Stimulated activated CD4-positive, alpha-beta T cell treated with anti-CD3 and anti-CD28 coated beads, TNF-alpha, amount 100 ng/mL, for 24 hours (primary cell): Measurements from ENCODE around the gene LRRC63.

ENCODE experiments used
- DNase-seq, 3 experiments: peaks; one replicate each; pipeline ENCODE4 v3.0.0-alpha.2; 2020; ENCODE audit warnings: low read depth in 3 of 3

Gene LRRC63

GRCh38 chr13:46311217-46311616, 99.5 kb downstream of the LRRC63 start:
- DNase-seq = no peak

GRCh38 chr13:46313024-46313423, 101.3 kb downstream of the LRRC63 start:
- DNase-seq = no peak

GRCh38 chr13:46313432-46314257, 101.9 kb downstream of the LRRC63 start:
- no peak for DNase-seq

GRCh38 chr13:46314587-46314986, 102.9 kb downstream of the LRRC63 start:
- DNase-seq = no peak

GRCh38 chr13:46315036-46315435, 103.3 kb downstream of the LRRC63 start:
- no peak for DNase-seq

GRCh38 chr13:46315491-46316075, 103.9 kb downstream of the LRRC63 start:
- DNase-seq = no peak

- DNase-seq = no peak
Measured at GRCh38 chr13:46317120-46317519, 105.4 kb downstream of the LRRC63 start.

GRCh38 chr13:46318986-46319385, 107.3 kb downstream of the LRRC63 start:
- DNase-seq = no peak

GRCh38 chr13:46320406-46320805, 108.7 kb downstream of the LRRC63 start:
- DNase-seq = no peak

GRCh38 chr13:46320821-46321220, 109.1 kb downstream of the LRRC63 start:
- no peak for DNase-seq

- peak; percentile 42 to 66 (median 58) for DNase-seq
Measured at GRCh38 chr13:46321494-46322225, 109.9 kb downstream of the LRRC63 start.

GRCh38 chr13:46324976-46325375, 113.2 kb downstream of the LRRC63 start:
- no peak for DNase-seq
